Measurements from ENCODE around the gene PCSK5.

- TF ChIP-seq CTCF (IDR thresholded peaks at IDR 0.05; ENCODE audit: poor library complexity) (no peak), EZH2phosphoT487 (IDR thresholded peaks at IDR 0.05; ENCODE audit: low read depth, severe bottlenecking, unreplicated experiment) (no peak), EZH2 (IDR thresholded peaks at IDR 0.05; ENCODE audit: borderline replicate concordance) (no peak)
Observed at GRCh38 chr9:76191493-76191892, 301.0 kb downstream of the PCSK5 start.
